Mucosa of descending colon (tissue), 3 donors: ENCODE results near the gene MTCL3.

ENCODE experiments used
- ATAC-seq: fragments of 200-7000 bp; cut with Tn5 transposase; one replicate; pipeline ENCODE4 v1.9.1; 2020; ENCODE audit warnings: mild to moderate bottlenecking, moderate library complexity
- DNase-seq, 3 donors: peaks; one replicate each; pipeline ENCODE4 v3.0.0-alpha.2; 2020
- H3K36me3 ChIP-seq: fragments of 200-600 bp; one replicate; pipeline ENCODE4 v1.8.0; 2021; ENCODE audit warnings: low read depth, mild to moderate bottlenecking
- H3K4me1 ChIP-seq: fragments of 200-600 bp; one replicate; pipeline ENCODE4 v1.8.0; 2021; ENCODE audit warnings: low read depth, mild to moderate bottlenecking
- H3K4me3 ChIP-seq: fragments of 200-600 bp; one replicate; pipeline ENCODE4 v1.8.0; 2021; ENCODE audit warnings: mild to moderate bottlenecking
- H3K9me3 ChIP-seq: fragments of 200-600 bp; one replicate; pipeline ENCODE4 v1.8.0; 2021; ENCODE audit warnings: mild to moderate bottlenecking
- CTCF ChIP-seq: fragments of 200-600 bp; IDR thresholded peaks from one replicate; pipeline ENCODE4 v1.8.0; 2022; ENCODE audit warnings: antibody characterized with exemption, mild to moderate bottlenecking
- intact Hi-C, 2 donors: fragments of 100-400 bp; cut with DNase I in 1 of 2; cut with micrococcal nuclease in 1 of 2; formaldehyde crosslinking; loops; one replicate each; pipeline versions ENCODE4 v1.11.0 to v1.11.1; 2022; cut with DNase I, micrococcal nuclease
- donor health status: DM: no; HTN: no; CAD: no; lungs with moderate emphysema.
- donor health status: DM: no; HTN: no; CAD: no.
- donor health status: DM: no; HTN: yes; CAD: no.

The MTCL3 gene

GRCh38 chr6:127506894-127507293 is 12.2 kb downstream of the MTCL3 start:
- intact Hi-C loops = no loop called here
- Histone ChIP-seq H3K36me3 (no peaks in the 10 kb centered on the region), H3K9me3 (no peaks in the 10 kb centered on the region), H3K4me3 (no peak overlapping the region), H3K4me1 (no peaks in the 10 kb centered on the region)
- ATAC-seq (no peak), DNase-seq (no peak)
- TF ChIP-seq CTCF = no peak

GRCh38 chr6:127503022-127503421 is 16.1 kb downstream of the MTCL3 start:
- ATAC-seq (no peak), DNase-seq (no peak)
- intact Hi-C loops = no loop called here
- TF ChIP-seq CTCF = no peak
- Histone ChIP-seq H3K4me3 (no peak overlapping the region), H3K4me1 (no peaks in the 10 kb centered on the region), H3K36me3 (no peaks in the 10 kb centered on the region), H3K9me3 (no peaks in the 10 kb centered on the region)

- no peak for ATAC-seq
- no peak for DNase-seq
- no peak overlapping the region for H3K4me3 ChIP-seq
- intact Hi-C loops = no loop called here
- no peak for TF ChIP-seq CTCF
- no peaks in the 10 kb centered on the region for H3K36me3 ChIP-seq
- H3K4me1 ChIP-seq = no peaks in the 10 kb centered on the region
- H3K9me3 ChIP-seq = no peaks in the 10 kb centered on the region
Measured at GRCh38 chr6:127497410-127497809, 21.7 kb downstream of the MTCL3 start.

GRCh38 chr6:127496471-127496870 is 22.7 kb downstream of the MTCL3 start:
- intact Hi-C loops = no loop called here
- no peaks in the 10 kb centered on the region for H3K36me3 ChIP-seq
- no peak for ATAC-seq

GRCh38 chr6:127494240-127494767 is 24.8 kb downstream of the MTCL3 start:
- intact Hi-C loops = no loop called here
- no peaks in the 10 kb centered on the region for H3K36me3 ChIP-seq
- DNase-seq = no peak
- H3K4me1 ChIP-seq = no peaks in the 10 kb centered on the region
- H3K4me3 ChIP-seq = no peak overlapping the region
- H3K9me3 ChIP-seq = no peaks in the 10 kb centered on the region
- no peak for ATAC-seq
- no peak for TF ChIP-seq CTCF

More at GRCh38 chr6:127496471-127496870, 22.7 kb downstream of the MTCL3 start:
- H3K4me3 ChIP-seq = no peak overlapping the region
- no peaks in the 10 kb centered on the region for H3K9me3 ChIP-seq
- TF ChIP-seq CTCF = no peak
- no peak for DNase-seq
- H3K4me1 ChIP-seq = no peaks in the 10 kb centered on the region

GRCh38 chr6:127489248-127489647 is 29.9 kb downstream of the MTCL3 start:
- Histone ChIP-seq H3K9me3 (no peaks in the 10 kb centered on the region), H3K4me1 (no peaks in the 10 kb centered on the region), H3K36me3 (no peaks in the 10 kb centered on the region), H3K4me3 (no peak overlapping the region)
- no peak for TF ChIP-seq CTCF
- ATAC-seq (no peak), DNase-seq (no peak)
- intact Hi-C loops = no loop called here
